ENCODE results near the gene OPN5. TPM values are rescaled to one million over a fixed set of nuclear protein-coding genes. Genes with fewer than 3 reads are reported as not detected.
"Not testable (repeated sequence)": the region's sequence is repeated elsewhere in the genome, so short reads cannot be mapped to it uniquely, and the experiment has no call there.

Gene OPN5
- total and polyA plus RNA-seq, 11 donors: 0.11 to 0.89 (median 0.45) TPM; not detected in 3

DNA sequence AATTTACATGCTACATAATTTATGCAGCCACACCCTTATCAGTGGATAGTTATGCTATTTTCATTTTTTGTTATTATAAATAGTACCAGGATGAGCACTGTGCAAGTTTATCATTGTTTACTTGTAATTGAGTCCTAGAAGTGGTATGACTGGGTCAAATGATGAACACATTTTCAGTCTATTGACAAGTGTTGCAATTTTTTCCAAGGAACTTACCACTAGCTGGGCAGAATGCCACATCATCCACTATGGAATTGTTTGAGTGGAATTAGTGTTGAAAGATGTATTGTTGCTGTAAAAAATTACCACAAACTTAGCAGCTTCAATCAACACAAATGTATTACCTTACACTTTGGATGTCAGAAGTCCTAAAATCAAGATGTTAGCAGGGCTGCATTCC lies 38.1 kb upstream of the OPN5 start:
- H3K27me3 ChIP-seq: no peaks in the 10 kb centered on the region
- H3K36me3 ChIP-seq: no peaks in the 10 kb centered on the region
- H3K4me1 ChIP-seq: peaks cover 0 to 13% (median 0%) of the 10 kb centered on the region in 12 donors
- ATAC-seq (no peak), DNase-seq (no peak)
- TF ChIP-seq, protein P1, sequence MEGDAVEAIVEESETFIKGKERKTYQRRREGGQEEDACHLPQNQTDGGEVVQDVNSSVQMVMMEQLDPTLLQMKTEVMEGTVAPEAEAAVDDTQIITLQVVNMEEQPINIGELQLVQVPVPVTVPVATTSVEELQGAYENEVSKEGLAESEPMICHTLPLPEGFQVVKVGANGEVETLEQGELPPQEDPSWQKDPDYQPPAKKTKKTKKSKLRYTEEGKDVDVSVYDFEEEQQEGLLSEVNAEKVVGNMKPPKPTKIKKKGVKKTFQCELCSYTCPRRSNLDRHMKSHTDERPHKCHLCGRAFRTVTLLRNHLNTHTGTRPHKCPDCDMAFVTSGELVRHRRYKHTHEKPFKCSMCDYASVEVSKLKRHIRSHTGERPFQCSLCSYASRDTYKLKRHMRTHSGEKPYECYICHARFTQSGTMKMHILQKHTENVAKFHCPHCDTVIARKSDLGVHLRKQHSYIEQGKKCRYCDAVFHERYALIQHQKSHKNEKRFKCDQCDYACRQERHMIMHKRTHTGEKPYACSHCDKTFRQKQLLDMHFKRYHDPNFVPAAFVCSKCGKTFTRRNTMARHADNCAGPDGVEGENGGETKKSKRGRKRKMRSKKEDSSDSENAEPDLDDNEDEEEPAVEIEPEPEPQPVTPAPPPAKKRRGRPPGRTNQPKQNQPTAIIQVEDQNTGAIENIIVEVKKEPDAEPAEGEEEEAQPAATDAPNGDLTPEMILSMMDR (IDR thresholded peaks at IDR 0.05): no peak
- TF ChIP-seq POLR2A (IDR thresholded peaks at IDR 0.05): no peak
- intact Hi-C loops (cut with DNase I): no loop called here
- peaks cover 0 to 8% (median 0%) of the 10 kb centered on the region in 12 donors for H3K9me3 ChIP-seq
- H3K4me3 ChIP-seq: no peak overlapping the region
- no peak overlapping the region for H3K27ac ChIP-seq

DNA sequence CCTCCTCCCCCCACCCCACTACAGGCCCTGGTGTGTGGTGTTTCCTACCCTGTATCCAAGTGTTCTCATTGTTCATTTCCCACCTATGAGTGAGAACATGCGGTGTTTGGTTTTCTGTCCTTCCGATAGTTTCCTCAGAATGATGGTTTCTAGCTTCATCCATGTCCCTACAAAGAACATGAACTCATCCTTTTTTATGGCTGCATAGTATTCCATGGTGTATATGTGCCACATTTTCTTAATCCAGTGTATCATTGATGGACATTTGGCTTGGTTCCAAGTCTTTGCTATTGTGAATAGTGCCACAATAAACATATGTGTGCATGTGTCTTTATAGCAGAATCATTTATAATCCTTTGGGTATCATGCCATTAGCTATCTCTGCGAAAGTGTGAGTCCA lies 36.6 kb upstream of the OPN5 start:
- H3K4me3 ChIP-seq; DNase-seq; H3K27me3 ChIP-seq; H3K27ac ChIP-seq; ATAC-seq; H3K9me3 ChIP-seq; H3K36me3 ChIP-seq; intact Hi-C loops (cut with DNase I): not testable (repeated sequence)
- peaks cover 0 to 13% (median 0%) of the 10 kb centered on the region in 12 donors for H3K4me1 ChIP-seq
- WGBS, 4 donors: 93 to 97% (median 95%) methylated on average over 3 of the region's 3 CpGs

DNA sequence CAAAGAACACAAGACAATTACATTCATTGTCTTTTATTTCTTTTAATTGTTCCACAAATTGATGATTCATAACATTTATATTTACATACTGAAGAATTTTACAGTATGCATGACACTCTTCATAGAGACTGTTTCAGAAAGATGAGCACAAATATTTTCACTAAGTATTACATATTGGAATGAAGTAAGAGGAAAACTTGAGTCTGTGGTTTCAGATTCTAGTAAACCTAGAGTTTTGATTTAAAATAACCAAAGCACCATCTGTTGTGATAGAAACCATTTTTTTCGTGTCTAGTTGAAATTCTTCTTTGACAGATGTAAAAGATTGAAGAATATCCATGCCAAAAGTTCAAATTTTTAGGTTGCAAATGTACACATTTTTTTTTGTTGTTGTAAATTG lies 32.1 kb upstream of the OPN5 start:
- Histone ChIP-seq H3K4me1 (no peaks in the 10 kb centered on the region), H3K4me3 (no peak overlapping the region), H3K36me3 (no peaks in the 10 kb centered on the region), H3K27me3 (no peaks in the 10 kb centered on the region), H3K9me3 (peaks cover 0 to 12% (median 0%) of the 10 kb centered on the region in 12 donors), H3K27ac (no peak overlapping the region)
- DNase-seq (no peak), ATAC-seq (no peak)
- WGBS, 4 donors: 47 to 59% (median 54%) methylated on average over 1 of the region's 1 CpG
- intact Hi-C loops (cut with DNase I): no loop called here
- TF ChIP-seq, protein P1 (IDR thresholded peaks at IDR 0.05): no peak
- TF ChIP-seq POLR2A (IDR thresholded peaks at IDR 0.05): no peak

DNA sequence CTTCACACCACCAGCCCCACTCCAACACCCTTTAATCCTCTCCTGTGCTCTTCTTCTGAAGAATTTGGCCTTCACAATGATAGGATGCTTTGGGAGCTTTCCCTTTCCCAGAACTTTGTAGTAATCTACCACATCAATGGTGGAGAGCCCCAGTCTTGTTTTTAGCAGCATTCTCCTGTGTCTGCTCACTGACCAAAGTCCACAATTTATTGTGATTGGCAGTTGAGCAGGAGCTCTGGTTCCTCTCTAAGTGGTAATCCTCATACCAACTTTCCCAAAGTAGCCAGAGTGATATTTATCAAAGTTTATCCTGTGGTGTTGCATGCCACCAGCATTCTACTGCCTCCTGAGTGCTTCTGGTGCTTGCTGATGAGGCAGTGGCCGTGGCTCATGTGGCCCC lies 29.0 kb upstream of the OPN5 start:
- WGBS, 4 donors: 62 to 80% (median 73%) methylated on average over 1 of the region's 1 CpG
- Histone ChIP-seq H3K27ac (no peak overlapping the region), H3K4me3 (no peak overlapping the region), H3K36me3 (no peaks in the 10 kb centered on the region), H3K4me1 (no peaks in the 10 kb centered on the region), H3K27me3 (no peaks in the 10 kb centered on the region), H3K9me3 (peaks cover 0 to 8% (median 0%) of the 10 kb centered on the region in 12 donors)
- no peak for TF ChIP-seq POLR2A (IDR thresholded peaks at IDR 0.05)
- TF ChIP-seq, protein P1 (IDR thresholded peaks at IDR 0.05): no peak
- ATAC-seq (no peak), DNase-seq (no peak)
- intact Hi-C loops (cut with DNase I): no loop called here

DNA sequence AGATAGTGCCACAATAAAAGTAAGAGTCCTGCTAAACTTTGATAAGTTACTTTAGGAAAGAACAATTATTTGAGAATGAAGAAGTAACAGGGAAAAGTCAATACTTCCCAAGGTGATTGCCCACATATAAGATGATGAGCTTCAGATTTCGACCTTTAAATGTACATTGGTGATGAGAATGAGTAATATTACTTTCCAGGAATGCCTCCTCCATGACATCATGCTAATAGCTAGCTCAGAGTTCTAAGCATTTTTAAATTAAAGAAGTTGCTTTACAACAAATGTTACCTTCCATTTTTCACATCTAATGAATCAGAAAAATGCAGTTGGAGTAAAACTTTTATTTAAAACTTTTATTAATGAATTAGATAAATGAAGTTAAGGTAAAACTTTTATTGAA lies 22.5 kb upstream of the OPN5 start:
- 53 to 65% (median 56%) methylated on average over 1 of the region's 1 CpG for WGBS, 4 donors
- TF ChIP-seq, protein P1 (IDR thresholded peaks at IDR 0.05): no peak
- no peak for TF ChIP-seq POLR2A (IDR thresholded peaks at IDR 0.05)

More for the DNA sequence above, 22.5 kb upstream of the OPN5 start:
- no peak overlapping the region for H3K4me3 ChIP-seq
- ATAC-seq (no peak), DNase-seq (no peak)
- H3K36me3 ChIP-seq: no peaks in the 10 kb centered on the region
- H3K27ac ChIP-seq: no peak overlapping the region
- no peaks in the 10 kb centered on the region for H3K9me3 ChIP-seq
- no peaks in the 10 kb centered on the region for H3K27me3 ChIP-seq
- intact Hi-C loops (cut with DNase I): no loop called here
- H3K4me1 ChIP-seq: no peaks in the 10 kb centered on the region

All from heart left ventricle (tissue), 16 donors.